Kidney tubule cell (primary cell): ENCODE results near the gene GSDME.
A peak's percentile ranks its signal among the peaks of the same experiment; 100 is the strongest.
"Not testable (repeated sequence)": the region's sequence is repeated elsewhere in the genome, so short reads cannot be mapped to it uniquely, and the experiment has no call there.

Source experiments
- DNase-seq: peaks from one replicate; pipeline ENCODE4 v3.0.0-alpha.2; 2018; ENCODE audit warnings: low spot score

The GSDME gene

DNA sequence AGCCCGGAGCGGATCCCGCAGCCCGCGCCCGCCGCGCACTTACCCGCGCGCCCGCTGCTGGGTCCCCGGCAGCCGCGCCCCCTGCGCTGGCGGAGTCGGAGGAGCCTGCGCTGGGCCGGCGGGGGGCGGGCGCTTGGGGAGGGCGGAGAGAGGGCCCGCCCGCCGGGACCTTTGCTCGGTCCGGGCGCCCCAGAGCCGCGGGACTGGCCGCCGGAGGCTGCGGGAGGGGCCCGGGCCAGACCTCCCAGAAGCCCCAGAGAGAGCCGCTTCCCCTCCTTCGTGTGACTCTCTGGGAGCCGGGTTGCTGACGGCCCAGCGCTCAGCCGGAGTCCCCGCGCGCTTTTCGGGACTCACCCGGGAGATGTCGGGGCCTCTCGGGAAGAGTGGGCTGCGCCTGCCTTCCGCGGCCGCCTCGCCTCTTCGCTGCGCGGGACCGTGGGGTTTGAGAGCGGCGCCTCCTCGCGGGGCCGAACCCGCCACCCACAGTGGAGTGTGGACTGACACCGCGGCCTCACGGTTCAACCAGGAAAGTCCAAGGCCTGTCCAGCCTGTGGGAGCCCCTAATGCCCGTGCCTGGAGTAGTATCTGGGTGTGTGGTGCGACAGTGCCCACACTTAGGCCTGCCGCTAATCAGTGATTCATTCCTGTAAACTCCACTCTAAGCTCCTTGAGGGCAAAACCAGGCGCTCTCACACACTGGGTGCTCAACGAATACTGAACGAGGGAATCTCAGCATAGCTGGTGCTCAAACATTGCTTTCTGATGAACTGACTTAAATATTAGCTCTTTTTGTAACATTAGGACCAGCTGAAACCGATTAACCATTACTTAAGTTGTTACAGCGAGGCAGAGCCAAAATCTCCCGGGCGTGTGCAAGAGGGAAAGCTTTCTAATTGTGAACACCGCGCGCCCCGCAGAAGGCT, at the start of gene GSDME:
TSS of gene GSDME (minus strand) at position 112 of the 923 bp plus-strand sequence. CDS start 7,690 bp downstream, outside the sequence.
- peak; percentile 78 for DNase-seq

- DNase-seq: no peak
Measured at GRCh38 chr7:24802300-24802699, 45.0 kb upstream of the GSDME start.

DNA sequence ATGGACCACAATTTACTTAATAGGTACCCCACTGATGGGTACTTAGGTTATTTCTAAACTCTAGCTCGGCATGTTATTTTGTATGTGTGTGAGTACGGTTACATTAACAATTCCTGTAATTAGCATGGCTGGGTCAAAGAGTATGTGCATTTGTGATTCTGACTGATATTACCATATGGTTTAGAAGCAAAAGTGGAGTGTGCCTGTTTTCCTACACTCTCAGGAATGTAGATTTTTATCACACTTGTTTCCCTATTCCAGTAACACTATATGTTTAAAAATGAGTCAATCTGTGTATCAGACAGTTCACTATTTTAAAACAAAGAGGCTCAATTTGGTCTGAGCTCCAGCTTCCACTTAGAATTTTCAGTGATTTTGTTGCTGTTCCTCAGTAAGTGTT, 44.6 kb upstream of the GSDME start:
- DNase-seq: no peak

GRCh38 chr7:24800667-24801066, 43.4 kb upstream of the GSDME start:
- DNase-seq: no peak

GRCh38 chr7:24800073-24800472, 42.8 kb upstream of the GSDME start:
- DNase-seq: no peak

DNA sequence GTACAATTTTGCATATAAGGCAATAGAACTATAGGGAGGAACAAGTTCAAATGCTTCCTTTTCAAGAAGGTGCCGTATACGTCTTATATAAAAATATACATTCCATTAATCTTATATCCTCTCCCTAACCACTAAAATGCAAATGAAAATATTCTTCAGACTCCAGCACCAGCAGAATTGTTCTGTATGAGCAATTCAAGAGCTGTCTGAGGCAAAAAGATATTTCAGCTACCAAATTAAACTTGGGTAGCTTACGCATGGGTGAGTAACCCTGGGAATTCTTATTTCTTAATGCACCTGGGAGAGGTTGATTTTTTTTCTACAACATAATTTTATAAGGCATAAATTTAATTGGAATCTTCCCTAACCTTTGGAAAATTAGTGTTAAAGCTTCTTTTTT, 42.2 kb upstream of the GSDME start:
- DNase-seq: no peak

DNA sequence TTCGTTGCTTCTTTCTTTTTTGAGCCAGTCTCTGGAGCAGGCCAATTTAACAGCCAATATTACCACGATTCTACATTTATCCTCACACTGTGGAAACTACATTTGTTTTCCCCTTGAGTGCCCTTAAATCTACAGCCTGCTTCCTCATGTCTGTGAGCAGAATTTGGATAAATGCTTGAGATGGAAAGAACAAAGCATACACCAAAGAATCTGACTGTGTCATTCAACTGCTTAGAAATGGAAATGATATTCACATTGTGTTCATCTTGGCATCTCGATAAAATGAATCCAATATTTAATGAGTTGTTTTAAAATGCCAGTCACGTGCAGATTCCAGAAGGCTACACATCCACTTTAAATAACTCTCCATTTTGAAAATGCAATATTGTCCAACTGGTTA, 41.0 kb upstream of the GSDME start:
- DNase-seq: no peak

DNA sequence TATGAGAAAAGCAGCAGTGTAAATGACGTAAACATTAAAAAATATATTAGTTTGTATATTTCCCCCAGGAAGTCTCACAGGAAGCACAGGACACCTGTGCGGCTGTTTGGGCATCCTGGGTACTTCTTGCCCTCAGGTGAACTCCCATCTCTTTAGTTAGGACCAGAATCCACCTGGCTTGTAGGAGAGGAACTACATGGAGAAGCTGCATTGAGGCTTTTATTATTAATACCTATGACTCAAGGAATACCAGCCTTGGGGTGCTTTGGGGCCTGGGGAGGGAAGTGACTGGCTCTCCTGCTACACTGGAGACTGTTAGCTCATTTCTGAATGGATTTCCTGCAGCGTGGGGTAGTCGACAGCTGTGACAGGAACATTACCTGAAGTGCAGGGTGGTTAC, 40.0 kb upstream of the GSDME start:
- no peak for DNase-seq

- DNase-seq: no peak
Measured at GRCh38 chr7:24795407-24795767, 38.1 kb upstream of the GSDME start.

DNA sequence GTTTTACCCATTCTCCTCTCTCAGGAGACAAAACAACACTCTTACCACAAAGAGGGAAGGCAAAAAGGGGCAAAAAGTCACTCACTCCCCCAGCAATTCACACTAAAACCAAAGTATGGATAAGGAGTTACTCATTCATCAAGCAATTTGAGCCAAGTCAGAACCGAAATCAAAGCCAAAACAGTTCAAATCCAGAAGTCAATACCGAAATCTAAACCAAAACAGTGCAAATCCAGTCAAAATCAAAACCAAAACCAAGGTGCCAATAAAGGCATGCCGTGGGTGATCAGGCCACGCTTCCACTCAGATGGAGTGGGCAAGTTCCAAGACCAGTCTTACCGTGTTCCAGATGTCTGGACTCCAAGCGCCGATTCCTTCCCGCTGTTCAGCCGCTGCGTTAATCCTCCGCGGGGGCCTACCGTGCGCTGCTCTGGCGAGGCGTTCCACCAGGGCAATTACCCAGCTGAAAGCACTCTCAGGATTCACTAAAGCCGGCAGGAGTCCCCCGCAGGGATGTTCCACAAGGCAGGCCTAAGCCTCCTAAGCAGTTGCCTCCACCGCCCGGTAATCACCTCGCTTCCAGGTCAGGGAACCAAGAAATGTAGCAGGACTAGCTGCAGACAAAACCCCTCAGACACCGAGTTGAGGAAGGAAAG, 37.6 kb upstream of the GSDME start:
- not testable (repeated sequence) for DNase-seq

DNA sequence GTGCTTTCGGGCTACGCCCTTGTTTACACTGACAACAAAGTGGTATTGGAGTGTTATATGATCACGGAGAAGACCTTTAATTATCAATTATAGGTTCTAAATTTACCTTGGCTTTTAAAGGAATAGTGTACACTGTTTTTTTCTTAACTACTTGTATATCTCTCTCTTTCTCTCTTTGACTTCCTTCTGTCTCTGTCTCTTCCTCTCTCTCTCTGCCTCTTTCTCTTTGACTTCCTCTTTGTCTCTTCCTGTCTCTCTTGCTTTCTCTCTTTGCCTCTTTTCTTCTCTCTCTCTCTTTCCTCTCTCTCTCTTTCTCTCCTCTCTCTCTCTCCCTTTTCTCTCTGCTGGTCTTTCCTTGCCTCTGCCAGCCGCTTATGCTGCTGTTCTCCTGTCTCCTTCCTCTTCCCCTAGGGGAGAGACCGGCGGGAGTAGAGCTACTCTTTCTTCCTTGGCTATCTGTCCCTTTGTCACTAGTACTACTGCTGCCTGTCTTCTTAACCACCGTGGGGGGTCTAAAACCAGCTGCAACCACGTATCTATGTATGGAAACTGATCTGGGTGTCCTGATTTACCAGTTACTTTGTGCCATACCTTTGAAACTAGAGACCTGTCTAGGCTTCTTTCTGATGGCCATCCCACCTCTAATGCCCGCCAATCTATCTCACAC, 36.9 kb upstream of the GSDME start:
- DNase-seq: no peak

DNA sequence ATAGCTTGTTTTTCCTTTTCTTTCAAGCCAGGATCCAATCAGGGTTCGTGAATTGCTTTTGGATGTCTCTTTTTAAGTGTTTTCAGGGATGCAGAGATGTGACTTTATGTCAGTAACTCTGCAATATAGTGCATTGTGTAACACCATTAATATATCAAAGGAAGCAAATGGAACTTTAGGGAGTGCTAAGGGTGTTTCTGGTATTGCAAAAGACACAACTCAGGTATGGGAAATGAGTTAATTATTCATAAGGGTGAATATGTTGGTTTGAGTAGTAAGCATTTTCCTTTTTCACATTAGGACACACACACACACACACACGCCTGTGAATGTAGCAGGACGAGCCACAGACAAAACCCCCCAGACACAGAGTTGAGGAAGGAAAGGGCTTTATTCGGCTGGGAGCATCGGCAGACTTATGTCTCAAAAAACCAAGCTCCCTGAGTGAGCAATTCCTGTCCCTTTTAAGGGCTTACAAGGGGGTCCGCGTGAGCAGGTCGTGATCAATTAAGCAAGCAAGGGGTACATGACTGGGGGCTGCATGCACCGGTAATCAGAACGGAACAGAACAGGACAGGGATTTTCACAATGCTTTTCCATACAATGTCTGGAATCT, 31.8 kb upstream of the GSDME start:
- peak; percentile 50 for DNase-seq

DNA sequence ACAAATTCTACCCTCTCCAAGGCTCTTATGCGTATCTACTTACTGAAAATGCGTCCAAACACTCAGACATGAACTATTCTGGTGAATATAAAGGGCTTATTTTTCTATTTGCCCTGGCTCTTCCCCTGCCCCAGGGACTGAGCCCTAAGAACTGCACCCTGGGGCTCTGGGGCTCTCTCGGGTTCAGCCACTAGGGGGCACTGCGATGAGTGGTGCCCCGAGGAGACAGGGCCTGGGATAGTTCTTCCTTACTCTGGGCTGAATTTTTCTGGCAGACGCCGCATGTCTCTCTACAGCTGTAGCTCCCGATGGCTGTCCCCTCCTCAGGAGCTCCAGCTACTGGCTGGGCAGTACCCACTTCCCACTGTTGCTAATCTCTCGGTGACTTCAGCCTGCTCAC, 30.8 kb upstream of the GSDME start:
- no peak for DNase-seq

DNA sequence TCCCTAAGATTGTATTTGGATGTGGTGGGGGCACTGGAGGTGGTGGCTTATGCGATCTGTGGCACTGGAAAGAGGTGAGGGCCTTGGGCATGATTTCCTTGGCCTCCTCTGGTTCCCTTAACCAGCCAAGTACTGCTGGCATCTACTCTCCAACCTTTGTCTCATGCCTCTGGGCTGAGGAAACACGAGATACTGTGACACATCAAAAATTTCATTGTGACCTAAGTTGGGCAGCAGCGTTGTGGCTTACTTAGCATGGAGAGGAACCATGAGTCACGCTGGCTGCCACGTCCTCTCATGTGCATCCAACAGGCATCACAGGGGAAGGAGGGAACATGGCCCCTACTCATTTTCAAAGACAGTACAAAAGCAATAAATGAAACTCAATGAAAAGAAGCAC, 29.7 kb upstream of the GSDME start:
- peak; percentile 99 for DNase-seq

DNA sequence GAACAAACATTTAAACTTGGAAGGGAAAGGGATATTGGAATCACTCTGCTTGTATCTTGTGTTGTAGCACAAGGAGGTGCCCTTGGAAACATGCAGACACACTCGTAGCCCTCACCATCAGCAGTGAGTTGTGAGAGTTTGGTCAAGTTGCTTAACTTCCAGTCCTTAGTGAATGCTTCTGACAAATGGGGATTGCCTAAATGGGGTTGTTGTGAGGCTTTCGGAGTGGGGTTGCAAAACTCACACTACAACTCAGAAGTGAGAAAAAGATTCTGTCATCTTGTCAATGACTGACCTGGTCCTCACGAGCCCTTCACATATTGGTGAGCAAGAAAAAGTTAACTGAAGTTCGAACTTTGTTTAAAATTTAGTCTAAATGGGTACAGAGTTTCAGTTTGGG, 29.0 kb upstream of the GSDME start:
- DNase-seq: no peak

DNA sequence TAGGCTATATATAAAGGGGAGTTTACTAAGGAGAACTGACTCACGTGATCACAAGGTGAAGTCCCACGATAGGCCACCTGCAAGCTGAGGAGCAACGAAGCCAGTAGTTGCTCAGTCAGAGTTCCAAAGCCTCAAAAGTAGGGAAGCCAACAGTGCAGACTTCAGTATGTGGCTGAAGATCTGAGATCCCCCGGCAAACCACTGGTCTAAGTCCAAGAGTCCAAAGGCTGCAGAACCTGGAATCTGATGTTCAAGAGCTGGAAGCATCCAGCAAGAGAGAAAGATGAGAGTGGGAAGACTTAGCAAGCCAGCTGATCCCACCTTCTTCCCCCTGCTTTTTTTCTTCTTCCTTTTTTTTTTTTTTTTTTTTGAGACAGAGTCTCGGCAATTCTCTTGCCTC, 27.0 kb upstream of the GSDME start:
- DNase-seq: no peak

DNA sequence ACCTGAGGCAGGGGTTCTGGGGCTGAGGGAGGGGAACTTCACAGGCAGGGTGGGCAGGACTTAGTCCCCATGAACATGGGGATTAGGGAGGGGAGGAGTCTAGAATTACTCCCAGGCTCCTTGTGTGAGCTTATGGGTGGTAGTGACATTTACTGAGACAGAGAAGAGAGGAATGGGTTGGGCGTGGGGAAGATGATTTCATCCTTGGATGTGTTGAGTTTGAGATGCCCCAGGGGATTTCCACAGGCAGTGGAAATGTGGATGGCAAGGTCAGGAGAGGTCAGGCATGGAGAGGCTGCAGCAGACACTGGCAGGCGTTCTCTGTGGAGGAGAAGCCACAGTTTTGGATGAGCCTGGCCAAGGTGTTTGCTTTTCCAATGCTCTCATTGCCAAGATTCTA, 26.4 kb upstream of the GSDME start:
- DNase-seq: peak; percentile 89

DNA sequence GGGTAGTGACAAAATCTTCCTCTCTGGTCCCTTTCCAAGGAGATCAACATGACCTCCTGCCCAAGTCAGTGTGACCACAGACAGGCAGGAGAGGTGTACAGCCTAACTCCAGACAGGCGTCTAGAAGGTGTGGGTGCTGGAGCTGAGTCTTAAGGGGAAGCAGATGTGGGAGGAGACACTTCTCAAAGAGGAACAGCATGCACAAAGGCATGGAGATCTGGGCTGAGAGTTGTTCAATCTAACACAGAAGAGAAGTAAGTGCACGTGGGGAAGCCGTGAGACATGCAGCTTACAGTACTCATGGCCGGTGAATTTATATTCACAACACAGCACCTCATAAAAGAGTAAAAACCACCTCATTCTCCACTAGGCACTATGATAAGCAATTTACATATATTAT, 23.8 kb upstream of the GSDME start:
- DNase-seq: no peak

DNA sequence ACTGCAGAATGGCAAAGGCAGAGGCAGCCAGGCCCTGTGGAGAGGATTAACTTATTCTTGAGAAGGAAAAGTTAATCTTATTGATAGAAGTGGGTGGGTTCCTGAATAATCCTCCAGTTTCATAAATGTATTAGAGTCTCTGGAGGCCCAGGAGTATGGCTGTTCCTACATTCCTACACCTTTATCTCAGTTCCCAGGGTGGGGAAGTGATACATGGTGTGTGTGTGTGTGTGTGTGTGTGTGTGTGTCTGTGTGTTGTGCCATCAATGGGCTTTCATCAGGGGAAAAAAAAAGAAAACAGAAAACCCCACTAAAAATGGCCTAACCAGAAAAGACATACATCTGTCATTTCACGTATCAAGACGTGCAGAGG, 22.0 kb upstream of the GSDME start:
- no peak for DNase-seq

DNA sequence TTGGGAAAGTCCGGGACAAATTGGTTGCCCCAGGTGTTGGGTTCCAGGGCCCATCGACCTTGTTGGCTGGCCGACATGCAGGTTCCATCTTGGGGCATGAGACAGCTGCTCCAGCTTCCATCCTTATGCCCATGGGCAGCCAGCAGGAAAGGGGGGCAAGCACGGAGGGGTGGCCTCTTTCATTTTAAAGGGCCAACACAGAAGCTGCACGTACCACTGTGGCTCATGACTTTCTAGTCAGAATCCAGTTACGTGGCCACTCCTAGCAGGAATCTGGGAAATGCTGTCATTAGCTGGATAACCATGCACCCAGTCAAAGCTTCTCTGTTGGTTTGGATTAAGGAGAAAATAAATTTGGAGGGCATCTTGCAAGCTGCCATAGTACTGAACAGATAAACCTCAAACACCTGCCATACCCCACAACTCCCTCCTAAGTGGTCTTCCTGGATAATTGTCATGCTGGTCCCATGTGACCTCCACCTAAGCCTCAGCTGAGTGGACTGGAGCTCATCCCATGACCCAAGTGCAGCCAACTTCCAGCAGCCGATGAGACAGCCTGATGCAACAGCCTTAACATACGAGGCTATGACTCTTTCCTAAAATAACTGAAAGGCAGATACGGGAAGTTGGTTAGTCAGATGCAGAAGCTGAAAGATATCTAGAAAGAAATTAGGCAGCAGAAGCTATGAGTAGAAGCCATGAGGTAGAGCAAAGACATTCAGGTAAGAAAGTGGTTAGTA, 21.4 kb upstream of the GSDME start:
- DNase-seq: peak; percentile 40

DNA sequence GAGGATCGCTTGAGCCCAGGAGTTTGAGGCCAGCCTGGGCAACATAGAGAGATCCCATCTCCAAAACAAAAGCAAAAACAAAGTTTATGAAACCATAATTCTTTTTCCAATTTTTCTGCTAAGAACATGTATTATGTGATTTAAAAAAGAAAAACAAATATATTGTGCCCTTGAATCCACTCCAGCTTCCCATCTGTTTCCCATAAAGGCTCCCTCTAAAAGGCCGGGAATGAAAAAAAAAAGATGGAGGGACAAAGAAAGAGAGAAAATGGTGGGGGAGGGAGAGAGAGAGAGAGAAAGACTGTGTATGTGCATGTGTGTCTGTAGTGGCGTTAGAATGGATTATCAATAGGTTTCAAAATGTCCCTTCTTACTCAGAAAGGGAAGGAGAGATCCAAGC, 20.5 kb upstream of the GSDME start:
- no peak for DNase-seq

DNA sequence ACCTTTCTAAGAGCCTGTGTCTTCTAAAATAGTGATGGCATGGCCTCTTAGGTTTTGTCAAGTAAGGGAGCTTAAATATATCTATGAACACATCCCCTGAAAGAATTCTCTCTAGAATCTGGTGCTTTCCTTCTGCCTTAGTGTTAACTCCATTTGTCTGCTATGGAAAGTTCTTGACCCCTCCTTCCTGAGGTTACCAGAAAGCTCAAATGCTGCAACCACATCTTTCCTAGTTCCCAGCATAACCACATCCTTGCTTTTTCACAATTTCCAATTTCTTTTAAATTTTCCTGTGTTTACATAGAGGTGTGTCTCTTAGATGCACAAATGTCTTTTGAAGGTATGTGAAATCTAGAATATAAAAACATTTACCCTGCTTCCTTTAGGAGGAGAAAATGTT, 16.4 kb upstream of the GSDME start:
- no peak for DNase-seq
